Liver (tissue), 9 donors: ENCODE measurements around the gene EFS. TPM values are rescaled to one million over a fixed set of nuclear protein-coding genes. Genes with fewer than 3 reads are reported as not detected.

Experiments used
- DNase-seq: peaks from one replicate; pipeline ENCODE4 v3.0.0-alpha.2; 2017; ENCODE audit warnings: low spot score
- H3K27ac ChIP-seq, 2 donors: one replicate each; pipeline ENCODE4 v1.7.0; 2013; ENCODE audit warnings: inconsistent platforms in 2 of 2, low read length in 2 of 2, control low read depth in 1 of 2, low read depth in 1 of 2, mild to moderate bottlenecking in 1 of 2
- H3K27me3 ChIP-seq, 4 donors: one replicate each; pipeline versions ENCODE4 v1.6.1 to v1.7.0; 2013; ENCODE audit warnings: low read length in 3 of 4, inconsistent platforms in 1 of 4, mild to moderate bottlenecking in 1 of 4, moderate library complexity in 1 of 4; ENCODE audit not compliant: control insufficient read depth in 4 of 4, insufficient read depth in 4 of 4
- H3K36me3 ChIP-seq, 4 donors: one replicate each; pipeline versions ENCODE4 v1.6.1 to v1.7.0; 2013; ENCODE audit warnings: low read length in 3 of 4, mild to moderate bottlenecking in 3 of 4, low read depth in 1 of 4, moderate library complexity in 1 of 4; ENCODE audit not compliant: control insufficient read depth in 4 of 4, insufficient read depth in 3 of 4
- H3K4me1 ChIP-seq, 4 donors: one replicate each; pipeline versions ENCODE4 v1.6.1 to v1.7.0; 2013; ENCODE audit warnings: low read length in 3 of 4, mild to moderate bottlenecking in 3 of 4, moderate library complexity in 1 of 4; ENCODE audit not compliant: control insufficient read depth in 4 of 4, insufficient read depth in 4 of 4
- H3K4me3 ChIP-seq, 3 donors: one replicate each; pipeline versions ENCODE4 v1.6.1 to v1.7.0; 2013; ENCODE audit warnings: low read length in 3 of 3, control low read depth in 1 of 3, low read depth in 1 of 3, mild to moderate bottlenecking in 1 of 3
- H3K9ac ChIP-seq, 2 donors: one replicate each; pipeline ENCODE4 v1.7.0; 2013; ENCODE audit warnings: low read length in 2 of 2, mild to moderate bottlenecking in 2 of 2, moderate library complexity in 2 of 2, control low read depth in 1 of 2, low read depth in 1 of 2
- H3K9me3 ChIP-seq, 4 donors: one replicate each; pipeline versions ENCODE4 v1.6.1 to v1.7.0; 2013; ENCODE audit warnings: low read length in 3 of 4; ENCODE audit not compliant: control insufficient read depth in 4 of 4
- CTCF ChIP-seq: fragments of 150-350 bp; IDR thresholded peaks from 2 replicates; pipeline ENCODE4 v1.5.1; 2017; ENCODE audit warnings: improper control_type of control experiment, low read depth, low read length; ENCODE audit not compliant: missing input control
- FOXA1 ChIP-seq: IDR thresholded peaks from 2 replicates; pipeline ENCODE4 v1.6.1; 2016; ENCODE audit warnings: antibody characterized with exemption
- FOXA2 ChIP-seq: IDR thresholded peaks from 2 replicates; pipeline ENCODE4 v1.6.1; 2016; ENCODE audit warnings: antibody characterized with exemption
- GABPA ChIP-seq, 2 donors: IDR thresholded peaks in 1 of 2; conservative IDR thresholded peaks in 1 of 2; 2 replicates each; pipeline ENCODE4 v1.6.1; 2016; ENCODE audit warnings: antibody characterized with exemption in 2 of 2, mild to moderate bottlenecking in 1 of 2, moderate library complexity in 1 of 2
- HNF4A ChIP-seq, 2 donors: conservative IDR thresholded peaks; 2 replicates each; pipeline ENCODE4 v1.6.1; 2016; ENCODE audit warnings: antibody characterized with exemption in 2 of 2, mild to moderate bottlenecking in 2 of 2
- HNF4G ChIP-seq: IDR thresholded peaks from 2 replicates; pipeline ENCODE4 v1.6.1; 2016; ENCODE audit warnings: antibody characterized with exemption
- JUND ChIP-seq, 2 donors: IDR thresholded peaks; 2 replicates each; pipeline ENCODE4 v1.6.1; 2016; ENCODE audit warnings: antibody characterized with exemption in 2 of 2
- MAX ChIP-seq: IDR thresholded peaks from 2 replicates; pipeline ENCODE4 v1.6.1; 2016; ENCODE audit warnings: antibody characterized with exemption
- NR2F2 ChIP-seq: IDR thresholded peaks from 2 replicates; pipeline ENCODE4 v1.6.1; 2016; ENCODE audit warnings: antibody characterized with exemption
- RAD21 ChIP-seq, 2 donors: IDR thresholded peaks; 2 replicates each; pipeline ENCODE4 v1.6.1; 2016; ENCODE audit warnings: antibody characterized with exemption in 2 of 2, mild to moderate bottlenecking in 2 of 2
- REST ChIP-seq: IDR thresholded peaks from 2 replicates; pipeline ENCODE4 v1.6.1; 2016; ENCODE audit warnings: antibody characterized with exemption, mild to moderate bottlenecking
- RXRA ChIP-seq, 2 donors: IDR thresholded peaks; 2 replicates each; pipeline ENCODE4 v1.6.1; 2017 to 2018; ENCODE audit warnings: antibody characterized with exemption in 2 of 2, mild to moderate bottlenecking in 1 of 2
- TAF1 ChIP-seq: conservative IDR thresholded peaks from 2 replicates; pipeline ENCODE4 v1.6.1; 2016; ENCODE audit warnings: antibody characterized with exemption, mild to moderate bottlenecking
- YY1 ChIP-seq: IDR thresholded peaks from 2 replicates; pipeline ENCODE4 v1.6.1; 2016; ENCODE audit warnings: antibody characterized with exemption, mild to moderate bottlenecking
- ZBTB33 ChIP-seq: IDR thresholded peaks from 2 replicates; pipeline ENCODE4 v1.6.1; 2016; ENCODE audit warnings: antibody characterized with exemption
- WGBS: extraction: QIAGEN DNeasy Blood & Tissue Kit; methylation state at CpG from one replicate; pipeline ENCODE4 v1.1.7; 2013; 5-methylcytosine and 5-hydroxymethylcytosine counted together
- polyA plus RNA-seq, 2 donors: library from polyadenylated mRNA; stranded (reverse) in 1 of 2; unstranded in 1 of 2; fragments of 200-250 nt in 1 of 2; fragments of >200 nt in 1 of 2; fragmentation: Nextera tagmentation in 1 of 2; extraction: Ambion mirVana in 1 of 2; gene quantifications; one replicate each; pipeline versions ENCODE4 v1.2.1 to v1.2.3, GENCODE V29; 2013 to 2015
- total RNA-seq, 2 donors: library from RNA; depleted of rRNA; stranded (reverse); fragments of >200 nt; gene quantifications; one replicate each; pipeline ENCODE4 v1.2.3, GENCODE V29; 2014
- donor health status: healthy.
- donor health status: healthy.
- donor health status: healthy.
- donor health status: healthy.
- donor health status: healthy.

EFS gene
- total and polyA plus RNA-seq, 4 donors, result 0.10 to 0.69 (median 0.54) TPM

- no peaks in the 10 kb centered on the region for H3K9me3 ChIP-seq
- H3K4me1 ChIP-seq, result peaks cover 4 to 11% (median 8%) of the 10 kb centered on the region in 4 donors
- no peaks in the 10 kb centered on the region for H3K36me3 ChIP-seq
- H3K4me3 ChIP-seq, result no peak overlapping the region
- no peak overlapping the region for H3K27ac ChIP-seq
- no peak overlapping the region for H3K9ac ChIP-seq
- TF ChIP-seq YY1 (no peak), HNF4A (conservative IDR thresholded peaks at IDR 0.05) (no peak), TAF1 (no peak), FOXA2 (no peak), ZBTB33 (no peak), HNF4G (no peak), MAX (no peak), FOXA1 (no peak), NR2F2 (no peak), REST (no peak), RAD21 (IDR thresholded peaks at IDR 0.05) (no peak), GABPA (IDR thresholded peaks at IDR 0.05 in 1 of 2, conservative IDR thresholded peaks at IDR 0.05 in 1 of 2) (no peak), JUND (IDR thresholded peaks at IDR 0.05) (no peak), CTCF (no peak)
- H3K27me3 ChIP-seq, result peaks cover 0 to 11% (median 2%) of the 10 kb centered on the region in 4 donors
- no peak for DNase-seq
- WGBS, result 98% methylated on average over 4 of the region's 4 CpGs
Observed at GRCh38 chr14:23356662-23357061, 8.3 kb downstream of the EFS start.

GRCh38 chr14:23355871-23356435 is 9.0 kb downstream of the EFS start:
- Histone ChIP-seq H3K4me3 (no peak overlapping the region), H3K9ac (no peak overlapping the region), H3K36me3 (no peaks in the 10 kb centered on the region), H3K4me1 (peaks cover 4 to 11% (median 8%) of the 10 kb centered on the region in 4 donors), H3K9me3 (no peaks in the 10 kb centered on the region), H3K27me3 (peaks cover 0 to 11% (median 2%) of the 10 kb centered on the region in 4 donors), H3K27ac (no peak overlapping the region)
- 88% methylated on average over 6 of the region's 6 CpGs for WGBS
- no peak for DNase-seq
- no peak for TF ChIP-seq REST
- TF ChIP-seq ZBTB33, result no peak
- TF ChIP-seq GABPA (IDR thresholded peaks at IDR 0.05 in 1 of 2, conservative IDR thresholded peaks at IDR 0.05 in 1 of 2), result no peak
- no peak for TF ChIP-seq MAX
- TF ChIP-seq RXRA (IDR thresholded peaks at IDR 0.05), result no peak
